GM18858 (cell line): ENCODE measurements around the gene ATXN7L2.
"Not testable (repeated sequence)": the region's sequence is repeated elsewhere in the genome, so short reads cannot be mapped to it uniquely, and the experiment has no call there.

ENCODE experiments used
- ATAC-seq: cut with Tn5 transposase; IDR thresholded peaks from one replicate; pipeline ENCODE4 v1.9.1; 2021; ENCODE audit not compliant: unreplicated experiment

The ATXN7L2 gene

DNA sequence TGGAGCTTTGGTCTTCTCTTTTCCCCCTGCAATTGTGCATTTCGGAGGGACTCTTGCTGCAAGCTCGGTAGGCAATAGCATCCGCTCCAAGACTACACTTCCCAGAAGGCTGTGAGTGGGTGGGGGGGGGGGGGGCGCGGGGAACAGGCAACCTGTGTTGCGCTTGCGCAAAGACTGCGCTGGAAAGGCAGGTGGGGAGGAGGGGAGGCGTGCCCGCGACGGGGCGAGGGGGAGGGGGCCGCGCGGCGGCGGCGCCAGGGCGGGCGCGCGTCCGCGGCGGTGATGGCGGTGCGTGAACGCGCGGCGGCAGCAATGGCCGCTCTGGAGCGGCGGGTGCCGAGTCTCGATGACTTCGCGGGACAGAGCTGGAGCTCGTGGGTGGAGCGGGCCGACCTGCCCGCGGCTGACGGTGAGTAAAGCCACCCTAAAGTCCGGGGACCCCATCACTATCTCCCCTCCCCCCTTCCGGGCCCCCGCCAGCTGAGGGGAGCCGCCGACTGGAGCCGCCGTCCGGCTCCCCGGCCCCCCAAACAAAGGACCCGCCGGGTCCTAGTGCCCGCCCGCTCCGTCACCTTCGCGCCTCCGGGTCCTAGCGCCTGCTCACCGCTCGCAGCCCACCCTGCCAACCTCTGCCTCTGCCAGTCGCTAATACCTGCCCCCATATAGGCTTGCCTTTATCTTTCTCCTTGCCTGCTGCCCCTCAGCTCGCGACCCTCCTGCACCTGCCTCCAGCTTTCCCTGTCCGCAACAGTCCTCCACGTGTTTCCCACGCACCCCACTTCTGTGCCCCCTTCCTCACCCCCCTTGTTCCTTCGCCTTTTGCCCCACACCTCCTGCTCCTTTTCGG, at the start of gene ATXN7L2:
Gene ATXN7L2 (plus strand): TSS at position 234 of the 847 bp plus-strand sequence. CDS start 49 bp downstream, at position 283.
- peak; percentile 47 for ATAC-seq

DNA sequence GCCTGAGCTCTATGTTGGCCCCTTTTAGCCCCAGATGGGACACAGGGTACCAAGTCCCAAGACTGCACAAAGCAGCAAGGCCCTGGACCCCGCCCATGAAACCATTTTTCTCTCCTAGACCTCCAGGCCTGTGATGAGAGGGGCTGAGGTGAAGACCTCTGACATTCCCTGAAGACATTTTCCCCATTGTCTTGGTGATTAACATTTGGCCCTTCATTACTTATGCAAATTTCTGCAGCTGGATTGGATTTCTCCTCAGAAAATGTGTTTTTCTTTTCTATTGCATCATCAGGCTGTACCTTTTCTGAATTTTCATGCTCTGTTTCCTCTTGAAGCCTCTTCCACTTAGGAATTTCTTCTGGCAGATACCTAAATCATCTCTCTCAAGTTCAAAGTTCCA, 49.2 kb upstream of the ATXN7L2 start:
- ATAC-seq, result no peak

- no peak for ATAC-seq
These were observed 44.9 kb upstream of the ATXN7L2 start for GRCh38 chr1:109438798-109439297.

GRCh38 chr1:109441069-109441468, 42.6 kb upstream of the ATXN7L2 start:
- no peak for ATAC-seq

GRCh38 chr1:109443476-109443875, 40.2 kb upstream of the ATXN7L2 start:
- no peak for ATAC-seq

GRCh38 chr1:109444346-109444745, 39.4 kb upstream of the ATXN7L2 start:
- ATAC-seq, result no peak

- not testable (repeated sequence) for ATAC-seq
These were observed 37.6 kb upstream of the ATXN7L2 start for GRCh38 chr1:109445949-109446695.

DNA sequence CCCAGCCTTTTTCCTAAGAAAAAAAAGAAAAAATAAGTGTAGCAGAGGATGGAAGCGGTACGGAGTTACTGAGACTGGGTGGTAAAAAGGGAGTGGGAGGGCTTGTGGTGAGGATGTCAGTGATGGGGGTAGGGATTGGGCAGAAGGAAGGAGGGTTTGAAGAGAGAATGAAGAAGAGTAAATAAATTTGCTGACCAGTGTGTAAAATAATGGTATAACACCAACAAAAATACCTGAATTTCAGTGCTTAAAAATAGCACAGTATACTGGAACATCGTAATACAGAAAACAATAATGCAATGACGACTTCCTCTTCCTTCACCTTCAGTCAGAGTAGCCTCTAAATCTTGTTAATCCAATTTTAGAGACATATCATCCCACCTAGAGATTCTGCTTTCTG, 36.2 kb upstream of the ATXN7L2 start:
- ATAC-seq, result no peak

DNA sequence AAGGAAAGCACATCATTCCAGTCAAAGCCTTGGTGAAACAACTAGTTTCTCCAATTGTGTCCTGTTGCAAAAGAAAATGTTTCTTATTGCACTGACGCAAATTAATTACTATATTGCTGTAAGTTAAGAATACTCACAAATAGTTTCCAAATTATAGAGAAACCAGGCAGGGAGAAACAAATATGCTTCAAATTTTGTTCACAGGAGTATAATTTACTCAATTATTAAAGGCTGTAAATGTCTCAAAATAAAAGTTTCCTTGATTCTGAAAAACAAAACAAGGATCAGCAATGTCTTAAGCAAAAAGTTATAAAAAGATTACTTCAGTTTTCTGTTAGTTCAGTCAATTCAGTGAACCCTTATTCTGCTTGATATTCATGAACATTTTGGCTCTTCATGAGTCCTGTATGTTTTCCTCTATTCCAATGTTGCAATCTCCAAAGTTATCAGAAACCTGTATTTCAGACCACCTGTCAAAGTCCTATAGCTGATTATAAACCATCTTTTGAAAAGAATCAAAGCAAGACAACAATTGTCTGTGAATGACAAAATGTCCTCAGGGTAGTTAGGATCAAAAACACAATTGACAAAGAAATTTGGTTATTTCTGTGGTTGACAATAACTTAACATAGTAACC, 29.1 kb upstream of the ATXN7L2 start:
- ATAC-seq, result no peak

GRCh38 chr1:109457819-109458218, 25.9 kb upstream of the ATXN7L2 start:
- ATAC-seq, result no peak

DNA sequence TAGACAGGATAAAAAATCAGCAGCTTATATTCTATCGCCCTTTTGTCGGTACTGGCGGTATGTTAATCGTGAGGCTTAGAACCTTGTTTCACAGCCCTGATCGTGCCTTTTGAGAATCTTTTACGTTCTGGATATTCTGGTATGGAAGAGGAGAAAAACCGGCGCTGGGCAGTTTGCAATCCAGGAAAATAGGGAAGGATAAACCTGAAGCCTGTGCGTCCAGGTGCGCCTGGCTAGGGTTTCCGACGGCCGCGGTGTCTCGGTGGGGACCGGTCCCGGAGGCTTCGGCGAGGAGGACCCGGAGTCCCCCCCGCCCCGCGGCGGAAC, 17.6 kb upstream of the ATXN7L2 start:
- ATAC-seq, result no peak

DNA sequence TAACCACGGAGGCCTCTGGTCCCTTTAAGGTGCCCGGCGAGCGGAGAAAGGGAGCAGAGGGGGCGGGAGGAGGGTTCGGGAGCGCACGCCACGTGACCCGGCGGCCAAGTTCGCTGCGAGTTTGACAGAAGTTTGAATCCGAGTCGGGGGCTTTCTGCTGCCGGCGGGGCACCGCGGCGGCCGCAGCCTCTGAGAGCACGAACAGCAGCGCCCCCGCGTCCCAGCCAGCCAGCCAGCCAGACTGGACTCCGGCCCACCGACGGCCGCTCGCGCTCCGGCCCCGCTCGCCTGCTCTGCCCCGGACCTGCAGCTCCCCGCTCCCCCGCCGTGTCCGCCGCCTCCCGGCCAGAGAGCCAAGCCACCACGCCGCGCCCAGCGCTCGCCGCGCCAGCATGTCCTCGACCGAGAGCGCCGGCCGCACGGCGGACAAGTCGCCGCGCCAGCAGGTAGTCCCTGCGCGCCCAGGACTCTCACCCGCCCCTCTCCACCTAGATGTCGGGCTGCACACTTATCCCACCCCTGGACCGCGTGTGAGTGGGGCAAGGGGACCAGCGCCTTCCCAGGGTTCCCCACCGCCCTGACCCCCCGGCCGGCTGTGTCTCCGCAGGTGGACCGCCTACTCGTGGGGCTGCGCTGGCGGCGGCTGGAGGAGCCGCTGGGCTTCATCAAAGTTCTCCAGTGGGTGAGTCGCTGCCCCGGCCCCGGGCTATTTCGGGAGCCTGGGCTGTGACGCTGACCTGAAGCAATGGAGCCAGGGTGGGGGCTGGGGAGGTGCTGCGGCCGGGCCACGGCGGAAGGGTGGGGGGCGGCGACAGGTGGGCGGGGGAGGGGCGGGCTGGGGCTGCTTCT, 17.0 kb upstream of the ATXN7L2 start, which contains the start of gene SYPL2:
Gene SYPL2 (plus strand): TSS at position 95 of the 849 bp plus-strand sequence. CDS start 298 bp downstream, at position 393.
- no peak for ATAC-seq

DNA sequence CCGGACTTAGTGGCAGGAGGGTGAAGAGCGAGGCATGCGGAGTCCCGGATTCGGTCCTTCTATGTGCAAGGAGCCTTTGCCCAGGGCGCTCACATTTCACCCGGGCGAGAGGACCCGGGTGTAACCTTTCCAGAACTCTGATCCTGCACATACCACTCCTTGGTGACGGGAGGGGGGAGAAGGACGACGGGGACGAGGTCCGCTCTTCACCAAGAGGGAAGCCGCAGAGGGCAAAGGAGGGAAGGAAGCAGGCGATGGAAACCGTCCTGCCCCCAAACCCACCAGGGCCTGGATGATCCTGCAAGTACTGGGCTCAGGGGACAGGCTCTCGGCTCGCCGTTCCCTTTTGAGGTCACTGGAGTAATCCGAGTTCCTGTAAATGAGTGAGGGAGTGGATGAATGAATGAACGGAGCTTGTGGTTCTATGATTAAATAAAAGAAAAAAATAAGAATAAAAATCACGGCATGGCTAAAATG, 16.4 kb upstream of the ATXN7L2 start:
- ATAC-seq, result no peak

- ATAC-seq, result no peak
These were observed 15.6 kb upstream of the ATXN7L2 start for GRCh38 chr1:109468061-109468460.

GRCh38 chr1:109468903-109469302, 14.8 kb upstream of the ATXN7L2 start:
- no peak for ATAC-seq

GRCh38 chr1:109470245-109470644, 13.5 kb upstream of the ATXN7L2 start:
- ATAC-seq, result no peak

DNA sequence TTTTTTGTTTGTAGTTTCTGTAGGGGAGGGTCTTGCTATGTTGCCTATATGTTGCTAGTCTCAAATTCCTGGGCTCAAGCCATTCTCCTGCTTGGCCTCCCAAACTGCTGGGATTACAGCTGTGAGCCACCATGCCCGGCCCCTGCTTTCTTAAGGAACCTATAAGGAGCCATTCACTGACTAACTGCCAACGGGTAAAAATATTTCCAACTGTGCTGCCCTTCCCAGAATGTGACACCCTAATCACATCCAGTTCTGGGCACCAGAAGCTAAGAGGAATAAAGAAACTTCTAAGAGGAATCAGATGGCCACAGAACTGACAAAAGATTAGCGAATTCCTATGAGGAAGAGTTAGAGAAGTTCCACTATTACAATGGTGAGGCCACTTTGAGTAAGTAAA, 10.9 kb upstream of the ATXN7L2 start:
- ATAC-seq, result no peak

DNA sequence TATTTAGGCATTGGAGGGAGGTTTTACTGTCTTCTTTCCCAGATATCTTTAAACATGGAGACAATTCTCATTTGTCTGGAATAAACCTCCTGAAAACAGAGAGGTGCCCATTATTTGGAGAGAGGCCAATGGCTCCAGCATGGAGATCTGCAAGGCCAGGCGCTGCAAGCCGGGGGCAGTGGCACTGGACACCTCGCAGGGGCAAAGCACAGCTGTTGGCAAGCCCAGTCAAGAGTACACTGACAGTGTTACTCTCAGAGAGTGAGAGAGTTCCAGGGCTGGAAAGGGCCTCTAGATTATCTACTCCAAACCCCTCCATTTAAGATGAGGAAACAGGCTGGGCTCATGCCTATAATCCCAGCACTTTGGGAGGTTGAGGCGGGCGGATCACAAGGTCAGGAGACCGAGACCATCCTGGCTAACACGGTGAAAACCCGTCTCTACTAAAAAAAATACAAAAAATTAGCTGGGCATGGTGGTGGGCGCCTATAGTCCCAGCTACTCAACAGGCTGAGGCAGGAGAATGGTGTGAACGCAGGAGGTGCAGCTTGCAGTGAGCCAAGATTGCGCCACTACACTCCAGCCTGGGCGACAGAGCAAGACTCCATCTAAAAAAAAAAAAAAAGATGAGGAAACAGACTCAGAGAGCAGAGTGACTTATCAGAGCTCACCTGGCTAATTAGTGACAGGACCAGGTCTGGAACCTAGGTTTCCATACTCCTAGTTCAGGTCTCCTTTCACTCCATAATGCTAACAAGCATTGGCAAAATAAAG, 10.2 kb upstream of the ATXN7L2 start:
- not testable (repeated sequence) for ATAC-seq

GRCh38 chr1:109474697-109475096, 9.0 kb upstream of the ATXN7L2 start:
- no peak for ATAC-seq

- no peak for ATAC-seq
These were observed 8.4 kb upstream of the ATXN7L2 start for GRCh38 chr1:109475261-109475660.
